Endothelial cell (in vitro differentiated cells): Measurements from ENCODE around the gene PPP4R2. TPM values are rescaled to one million over a fixed set of nuclear protein-coding genes. Genes with fewer than 3 reads are reported as not detected.

Experiments
- DNase-seq: peaks from one replicate; pipeline ENCODE4 v3.0.0; 2021; ENCODE audit warnings: low spot score
- H3K27ac Mint-ChIP-seq: one replicate; pipeline ENCODE4 v1.8.0; 2021; ENCODE audit warnings: mixed read lengths, inconsistent platforms; ENCODE audit not compliant: unreplicated experiment
- H3K27me3 Mint-ChIP-seq: one replicate; pipeline ENCODE4 v1.8.0; 2021; ENCODE audit warnings: mild to moderate bottlenecking, moderate library complexity, mixed read lengths, inconsistent platforms; ENCODE audit not compliant: unreplicated experiment
- H3K36me3 Mint-ChIP-seq: one replicate; pipeline ENCODE4 v1.8.0; 2021; ENCODE audit warnings: mild to moderate bottlenecking, low read depth, mixed read lengths, inconsistent platforms; ENCODE audit not compliant: unreplicated experiment
- H3K4me1 Mint-ChIP-seq: one replicate; pipeline ENCODE4 v1.8.0; 2021; ENCODE audit warnings: mild to moderate bottlenecking, mixed read lengths, inconsistent platforms; ENCODE audit not compliant: unreplicated experiment
- H3K4me3 Mint-ChIP-seq: one replicate; pipeline ENCODE4 v1.8.0; 2021; ENCODE audit warnings: mild to moderate bottlenecking, mixed read lengths, inconsistent platforms; ENCODE audit not compliant: unreplicated experiment
- H3K9me3 Mint-ChIP-seq: one replicate; pipeline ENCODE4 v1.8.0; 2021; ENCODE audit warnings: mixed read lengths, inconsistent platforms; ENCODE audit not compliant: unreplicated experiment
- total RNA-seq: library from RNA; stranded (reverse); fragmentation: NEBNext Ultra II Directional; extraction: Animal tissue kit (Norgen Biotek cat#: 25700); gene quantifications from one replicate; pipeline ENCODE4 v1.2.1, GENCODE V29; 2021; ENCODE audit not compliant: unreplicated experiment
- TF ChIP-seq, protein P1 (sequence below): fragments of 200-600 bp; sonication (generic); IDR thresholded peaks from one replicate; pipeline ENCODE4 v1.5.0; 2021; ENCODE audit warnings: antibody characterized with exemption; ENCODE audit not compliant: unreplicated experiment

Gene PPP4R2
- total RNA-seq, 1 donor from 2014 or later, result 100.0 TPM

DNA sequence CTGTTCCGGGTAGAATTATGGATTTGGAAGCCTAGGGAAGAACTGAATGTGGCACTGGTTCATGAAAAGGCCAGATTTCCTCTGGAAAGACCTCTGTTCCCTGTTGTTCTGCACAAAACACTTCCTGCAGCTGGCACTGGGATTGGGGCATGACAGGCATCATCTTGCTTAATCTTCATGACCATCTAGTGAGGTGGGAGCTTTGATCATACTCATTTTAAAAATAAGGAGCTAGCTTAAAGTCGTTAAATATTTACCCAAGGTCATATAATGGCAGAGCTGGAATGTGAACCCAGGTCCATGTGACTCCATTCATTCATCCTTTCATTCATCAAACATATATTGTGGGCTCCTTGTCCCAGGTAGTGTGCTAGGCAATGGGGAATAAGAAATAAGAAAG is 105.3 kb downstream of the PPP4R2 start:
- Mint-ChIP-seq H3K4me1 (peaks cover 16% of the 10 kb centered on the region), H3K9me3 (no peaks in the 10 kb centered on the region), H3K36me3 (no peaks in the 10 kb centered on the region), H3K4me3 (no peak overlapping the region), H3K27ac (no peak overlapping the region), H3K27me3 (peaks cover 2% of the 10 kb centered on the region)
- no peak for DNase-seq
- TF ChIP-seq, protein P1, sequence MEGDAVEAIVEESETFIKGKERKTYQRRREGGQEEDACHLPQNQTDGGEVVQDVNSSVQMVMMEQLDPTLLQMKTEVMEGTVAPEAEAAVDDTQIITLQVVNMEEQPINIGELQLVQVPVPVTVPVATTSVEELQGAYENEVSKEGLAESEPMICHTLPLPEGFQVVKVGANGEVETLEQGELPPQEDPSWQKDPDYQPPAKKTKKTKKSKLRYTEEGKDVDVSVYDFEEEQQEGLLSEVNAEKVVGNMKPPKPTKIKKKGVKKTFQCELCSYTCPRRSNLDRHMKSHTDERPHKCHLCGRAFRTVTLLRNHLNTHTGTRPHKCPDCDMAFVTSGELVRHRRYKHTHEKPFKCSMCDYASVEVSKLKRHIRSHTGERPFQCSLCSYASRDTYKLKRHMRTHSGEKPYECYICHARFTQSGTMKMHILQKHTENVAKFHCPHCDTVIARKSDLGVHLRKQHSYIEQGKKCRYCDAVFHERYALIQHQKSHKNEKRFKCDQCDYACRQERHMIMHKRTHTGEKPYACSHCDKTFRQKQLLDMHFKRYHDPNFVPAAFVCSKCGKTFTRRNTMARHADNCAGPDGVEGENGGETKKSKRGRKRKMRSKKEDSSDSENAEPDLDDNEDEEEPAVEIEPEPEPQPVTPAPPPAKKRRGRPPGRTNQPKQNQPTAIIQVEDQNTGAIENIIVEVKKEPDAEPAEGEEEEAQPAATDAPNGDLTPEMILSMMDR, result no peak

DNA sequence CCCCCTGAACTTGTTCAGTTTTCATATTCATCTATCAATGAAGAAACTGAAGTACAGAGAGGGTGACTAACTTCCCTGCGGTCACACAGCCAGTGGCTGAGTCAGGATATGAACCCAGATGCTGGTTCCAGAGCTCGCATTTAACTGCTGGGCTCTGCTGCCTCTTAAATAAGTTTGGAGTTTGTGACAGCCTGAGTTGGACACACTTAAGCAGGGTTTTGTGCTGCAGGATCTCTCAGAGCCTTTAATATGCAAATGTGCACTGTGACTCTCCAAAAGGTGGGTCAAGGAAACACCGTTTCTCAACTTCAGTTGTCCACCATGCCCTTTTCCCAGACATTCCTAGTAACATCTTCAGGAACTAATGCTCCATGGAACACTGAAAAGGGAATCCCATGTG is 110.6 kb downstream of the PPP4R2 start:
- H3K4me3 Mint-ChIP-seq, result no peak overlapping the region
- DNase-seq, result no peak
- H3K9me3 Mint-ChIP-seq, result no peaks in the 10 kb centered on the region
- H3K4me1 Mint-ChIP-seq, result no peaks in the 10 kb centered on the region
- H3K27me3 Mint-ChIP-seq, result peaks cover 3% of the 10 kb centered on the region
- TF ChIP-seq, protein P1, result no peak
- no peak overlapping the region for H3K27ac Mint-ChIP-seq
- H3K36me3 Mint-ChIP-seq, result no peaks in the 10 kb centered on the region

DNA sequence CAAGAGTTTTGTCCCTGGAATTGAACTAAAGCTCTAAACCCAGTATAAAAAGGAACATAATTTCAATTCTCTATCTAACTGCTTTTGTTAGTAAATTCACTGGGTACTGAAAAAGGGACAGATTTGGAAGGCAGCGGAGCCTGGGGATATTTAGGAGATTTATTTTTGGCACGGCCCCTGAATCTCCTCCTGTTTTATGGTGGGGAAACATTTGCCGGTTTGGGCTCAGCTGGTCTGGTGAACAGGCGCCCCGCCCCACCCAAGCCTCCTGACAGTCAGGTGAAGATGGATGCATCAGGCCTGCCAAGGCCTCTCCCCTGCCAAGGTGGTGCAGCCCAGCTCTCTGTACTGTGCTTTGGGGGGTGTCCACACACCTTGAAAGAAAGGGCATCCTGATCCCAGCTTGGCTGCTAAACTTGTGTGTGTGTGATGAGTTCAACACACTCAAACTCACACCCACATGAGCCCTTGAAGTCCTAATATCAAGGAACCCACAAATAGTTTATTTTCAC is 111.1 kb downstream of the PPP4R2 start:
- Mint-ChIP-seq H3K4me3 (no peak overlapping the region), H3K9me3 (no peaks in the 10 kb centered on the region), H3K4me1 (no peaks in the 10 kb centered on the region), H3K27ac (no peak overlapping the region), H3K36me3 (no peaks in the 10 kb centered on the region), H3K27me3 (peaks cover 3% of the 10 kb centered on the region)
- TF ChIP-seq, protein P1, result no peak
- no peak for DNase-seq

DNA sequence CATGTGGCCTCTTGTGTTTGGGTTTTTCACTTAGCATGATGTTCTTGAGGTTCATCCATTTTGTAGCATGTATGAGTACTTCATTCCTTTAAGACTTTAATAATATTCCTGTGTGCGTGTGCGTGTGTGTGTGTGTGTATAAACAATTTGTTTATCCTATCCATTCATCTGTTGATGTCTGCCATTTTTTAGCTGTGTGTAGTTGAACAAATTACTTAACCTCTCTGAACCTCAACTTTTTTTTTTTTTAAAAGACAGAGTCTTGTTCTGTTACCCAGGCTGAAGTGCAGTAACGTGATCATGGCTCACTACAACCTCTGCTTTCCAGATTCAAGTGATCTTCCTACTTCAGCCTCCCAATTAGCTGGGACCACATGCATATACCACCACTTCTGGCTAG is 112.1 kb downstream of the PPP4R2 start:
- no peak for DNase-seq
- TF ChIP-seq, protein P1, result no peak
- Mint-ChIP-seq H3K27ac (no peak overlapping the region), H3K4me1 (no peaks in the 10 kb centered on the region), H3K4me3 (no peak overlapping the region), H3K9me3 (no peaks in the 10 kb centered on the region), H3K27me3 (peaks cover 1% of the 10 kb centered on the region), H3K36me3 (no peaks in the 10 kb centered on the region)

DNA sequence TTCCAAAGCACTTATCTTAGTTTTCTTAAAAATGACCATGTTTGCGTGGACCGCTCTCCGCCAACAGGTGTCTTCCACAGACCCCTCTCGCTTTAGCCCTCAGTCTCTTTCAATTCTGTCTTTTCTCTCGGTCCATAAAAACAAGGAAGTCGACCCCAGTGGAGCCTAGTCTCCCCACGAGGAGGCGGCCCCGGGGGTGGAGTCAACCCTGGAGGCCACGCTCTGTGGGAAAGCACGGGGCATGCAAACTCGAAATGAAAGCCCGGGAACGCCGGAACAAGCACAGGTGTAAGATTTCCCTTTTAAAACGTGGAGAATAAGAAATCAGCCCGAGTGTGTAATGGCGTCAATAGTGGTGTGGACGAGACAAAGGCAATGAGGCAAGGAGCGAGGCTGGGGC is 113.9 kb downstream of the PPP4R2 start:
- Mint-ChIP-seq H3K36me3 (no peaks in the 10 kb centered on the region), H3K4me1 (no peaks in the 10 kb centered on the region), H3K9me3 (no peaks in the 10 kb centered on the region), H3K27ac (no peak overlapping the region), H3K27me3 (peaks cover 1% of the 10 kb centered on the region), H3K4me3 (no peak overlapping the region)
- TF ChIP-seq, protein P1, result no peak
- no peak for DNase-seq
